ENCODE data around the gene MICALL2.
A peak's percentile ranks its signal among the peaks of the same experiment; 100 is the strongest.

MICALL2 gene

GRCh38 chr7:1424041-1424440 lies 35.2 kb downstream of the MICALL2 start (continued):
- TF ChIP-seq ZBTB44 (tag by site-specific recombination; IDR thresholded peaks at IDR 0.05) = no peak

GRCh38 chr7:1423264-1423811 lies 35.9 kb downstream of the MICALL2 start:
- H3K9me3 ChIP-seq (ENCODE audit: control insufficient read depth, insufficient read depth, low read depth, low read length) = no peaks in the 10 kb centered on the region
- POLR2A ChIA-PET = no interaction called here
- H3K27ac ChIP-seq (ENCODE audit: extremely low read depth, low read depth, low read length) = no peak overlapping the region
- no peak overlapping the region for H3K4me3 ChIP-seq (ENCODE audit: low read depth, low read length)
- no peaks in the 10 kb centered on the region for H3K36me3 ChIP-seq (ENCODE audit: control insufficient read depth in 2 of 2, insufficient read depth in 1 of 2, low read length in 2 of 2)
- TF ChIP-seq ZNF157 (tag by site-specific recombination; IDR thresholded peaks at IDR 0.05) (no peak; the same call in 1 of the 2 replicates), ZNF202 (tag by site-specific recombination; IDR thresholded peaks at IDR 0.05; ENCODE audit: borderline replicate concordance) (peak; percentile 99), ZNF18 (tag by site-specific recombination; IDR thresholded peaks at IDR 0.05) (no peak), PRDM10 (tag by site-specific recombination; IDR thresholded peaks at IDR 0.05) (peak; percentile 47; the same call in 1 of the 2 replicates), ZNF10 (tag by site-specific recombination; IDR thresholded peaks at IDR 0.05) (no peak), ZNF394 (tag by site-specific recombination; IDR thresholded peaks at IDR 0.05; ENCODE audit: borderline replicate concordance) (no peak), ZNF366 (tag by site-specific recombination; conservative IDR thresholded peaks at IDR 0.05) (peak; percentile 88), PRDM6 (tag by site-specific recombination; IDR thresholded peaks at IDR 0.05) (no peak), ZFHX2 (tag by site-specific recombination; conservative IDR thresholded peaks at IDR 0.05) (no peak), KLF8 (tag by site-specific recombination; IDR thresholded peaks at IDR 0.05) (no peak), ZNF362 (tag by site-specific recombination; IDR thresholded peaks at IDR 0.05) (no peak), ZNF596 (tag by site-specific recombination; IDR thresholded peaks at IDR 0.05) (peak; percentile 43; the same call in 1 of the 2 replicates), ZNF677 (tag by site-specific recombination; IDR thresholded peaks at IDR 0.05) (no peak), ZNF132 (tag by site-specific recombination; IDR thresholded peaks at IDR 0.05; ENCODE audit: borderline replicate concordance) (no peak), ZNF311 (tag by site-specific recombination; IDR thresholded peaks at IDR 0.05; ENCODE audit: borderline replicate concordance) (no peak), GLIS2 (tag by site-specific recombination; IDR thresholded peaks at IDR 0.05) (0 out of 2 replicates have a peak, but pooled peaks have one; percentile 1), ZNF169 (tag by site-specific recombination; IDR thresholded peaks at IDR 0.05) (peak; percentile 48; the same call in 1 of the 2 replicates), ZSCAN30 (tag by site-specific recombination; IDR thresholded peaks at IDR 0.05) (no peak), ZNF514 (tag by site-specific recombination; IDR thresholded peaks at IDR 0.05) (no peak), ZNF433 (tag by site-specific recombination; IDR thresholded peaks at IDR 0.05; ENCODE audit: low read depth) (no peak), ZNF398 (tag by site-specific recombination; IDR thresholded peaks at IDR 0.05) (peak; percentile 85)
- no peaks in the 10 kb centered on the region; the same call in 1 of the 2 replicates for H3K4me1 ChIP-seq (ENCODE audit: control insufficient read depth, insufficient read depth, low read length)
- CTCF ChIA-PET = interaction anchor here (1.2 kb wide), 2 partner anchors 9 to 11 kb away, joined by 4 to 6 read pairs; no protein-coding TSS in a partner anchor

Data from HEK293 (cell line).